Breast epithelium (tissue), 4 donors: ENCODE results near the gene PWWP2B. TPM values are rescaled to one million over a fixed set of nuclear protein-coding genes. Genes with fewer than 3 reads are reported as not detected.
A peak's percentile ranks its signal among the peaks of the same experiment; 100 is the strongest.

Experiments used
- DNase-seq, 2 donors: peaks; one replicate each; pipeline ENCODE4 v3.0.0-alpha.2; 2019; ENCODE audit warnings: low spot score in 2 of 2
- H3K27ac ChIP-seq, 2 donors: fragments of 200-600 bp; sonication (generic) in 1 of 2; one replicate each; pipeline ENCODE4 v1.5.1; 2016 to 2019; ENCODE audit warnings: mild to moderate bottlenecking in 1 of 2
- H3K27me3 ChIP-seq, 2 donors: fragments of 200-600 bp; sonication (generic) in 1 of 2; one replicate each; pipeline versions ENCODE4 v1.5.1 to v1.6.0; 2017 to 2019; ENCODE audit warnings: control low read depth in 1 of 2, mild to moderate bottlenecking in 1 of 2
- H3K36me3 ChIP-seq: fragments of 200-600 bp; one replicate; pipeline ENCODE4 v1.5.1; 2019
- H3K4me1 ChIP-seq, 2 donors: fragments of 200-600 bp; sonication (generic); one replicate each; pipeline ENCODE4 v1.5.1; 2016 to 2019; ENCODE audit warnings: control low read depth in 1 of 2
- H3K4me3 ChIP-seq, 3 donors: fragments of 200-600 bp; sonication (generic); 1 replicate in 2 of 3; 2 replicates in 1 of 3; pipeline ENCODE4 v1.5.1; 2016 to 2019; ENCODE audit warnings: mild to moderate bottlenecking in 3 of 3, moderate library complexity in 2 of 3
- H3K9me3 ChIP-seq, 2 donors: fragments of 200-600 bp; sonication (generic) in 1 of 2; one replicate each; pipeline ENCODE4 v1.5.1; 2016 to 2019; ENCODE audit warnings: control low read depth in 1 of 2
- CTCF ChIP-seq, 3 donors: fragments of 450-650 bp; IDR thresholded peaks; one replicate each; pipeline ENCODE4 v1.5.1; 2016 to 2017; ENCODE audit warnings: antibody characterized with exemption in 3 of 3, mild to moderate bottlenecking in 3 of 3, moderate library complexity in 3 of 3
- POLR2A ChIP-seq: fragments of 450-650 bp; IDR thresholded peaks from one replicate; pipeline ENCODE4 v1.6.1; 2016; ENCODE audit warnings: antibody characterized with exemption, mild to moderate bottlenecking, moderate library complexity
- POLR2AphosphoS5 ChIP-seq, 3 donors: sonication (generic); formaldehyde crosslinking; IDR thresholded peaks; one replicate each; pipeline ENCODE4 v1.6.1; 2017; ENCODE audit warnings: antibody characterized with exemption in 3 of 3
- intact Hi-C: fragments of 100-400 bp; cut with DNase I; formaldehyde crosslinking; loops from one replicate; pipeline ENCODE4 v1.15.1; 2023; ENCODE audit warnings: low total_unique reads
- total RNA-seq, 3 donors: library from RNA; depleted of rRNA; stranded (reverse); fragments of >200 nt; gene quantifications; one replicate each; pipeline ENCODE4 v1.1.0, GENCODE V29; 2016

Gene PWWP2B
- total RNA-seq, 3 donors from 2014 or later, result 10.7 to 15.5 (median 13.4) TPM

GRCh38 chr10:132407243-132407746 lies 10.3 kb downstream of the PWWP2B start:
- H3K27me3 ChIP-seq, result no peaks in the 10 kb centered on the region
- TF ChIP-seq CTCF (IDR thresholded peaks at IDR 0.05), result no peak
- TF ChIP-seq POLR2AphosphoS5 (IDR thresholded peaks at IDR 0.05), result no peak
- TF ChIP-seq POLR2A, result no peak
- H3K4me3 ChIP-seq, result peak overlapping the region in 2 of 3 donors; percentile 43 to 61
- DNase-seq, result peak; percentile 73 to 88
- H3K9me3 ChIP-seq, result no peaks in the 10 kb centered on the region
- H3K4me1 ChIP-seq, result peaks cover 2 to 26% of the 10 kb centered on the region in 2 donors
- H3K27ac ChIP-seq, result peak overlapping the region; percentile 94 to 97
- H3K36me3 ChIP-seq, result no peaks in the 10 kb centered on the region
- intact Hi-C loops, result no loop called here

DNA sequence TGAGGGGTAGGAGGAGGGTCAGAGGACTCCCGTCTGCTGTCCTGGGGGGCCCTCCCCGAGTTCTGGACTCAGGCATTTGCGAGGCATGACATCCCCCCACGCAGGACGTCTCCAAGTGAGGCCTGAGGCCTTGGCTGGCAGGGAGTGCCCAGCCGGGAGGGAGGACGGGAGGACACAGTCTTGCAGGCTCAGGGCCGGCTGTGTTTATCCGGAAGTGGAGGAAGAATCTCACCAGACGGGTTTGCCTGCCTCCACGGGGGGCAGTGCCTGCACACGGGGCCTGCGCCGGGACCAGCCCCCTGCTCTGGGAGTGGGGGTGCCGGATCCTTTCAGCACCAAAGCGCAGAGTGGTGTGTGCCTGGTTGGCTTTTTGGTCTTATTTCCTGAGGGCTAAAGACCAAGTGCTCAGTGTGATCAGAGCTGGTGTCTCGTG lies 10.9 kb downstream of the PWWP2B start:
- intact Hi-C loops, result no loop called here
- Histone ChIP-seq H3K4me3 (peak overlapping the region in 2 of 3 donors; percentile 43 to 61), H3K27me3 (no peaks in the 10 kb centered on the region), H3K9me3 (no peaks in the 10 kb centered on the region), H3K27ac (peak overlapping the region; percentile 94 to 97), H3K36me3 (no peaks in the 10 kb centered on the region), H3K4me1 (peaks cover 2 to 32% of the 10 kb centered on the region in 2 donors)
- DNase-seq, result peak; percentile 92 to 93
- peak; percentile 35 for TF ChIP-seq POLR2A
- TF ChIP-seq POLR2AphosphoS5 (IDR thresholded peaks at IDR 0.05), result peak; percentile 49 to 82 (median 61)
- TF ChIP-seq CTCF (IDR thresholded peaks at IDR 0.05), result no peak

- Histone ChIP-seq H3K36me3 (no peaks in the 10 kb centered on the region), H3K4me1 (peaks cover 2 to 37% of the 10 kb centered on the region in 2 donors), H3K9me3 (no peaks in the 10 kb centered on the region), H3K4me3 (peak overlapping the region in 2 of 3 donors; percentile 43 to 61), H3K27me3 (no peaks in the 10 kb centered on the region), H3K27ac (peak overlapping the region; percentile 94 to 97)
- TF ChIP-seq POLR2AphosphoS5 (IDR thresholded peaks at IDR 0.05) (no peak), POLR2A (no peak)
- intact Hi-C loops, result no loop called here
- no peak for DNase-seq
Observed at GRCh38 chr10:132408367-132408781, 11.4 kb downstream of the PWWP2B start.

DNA sequence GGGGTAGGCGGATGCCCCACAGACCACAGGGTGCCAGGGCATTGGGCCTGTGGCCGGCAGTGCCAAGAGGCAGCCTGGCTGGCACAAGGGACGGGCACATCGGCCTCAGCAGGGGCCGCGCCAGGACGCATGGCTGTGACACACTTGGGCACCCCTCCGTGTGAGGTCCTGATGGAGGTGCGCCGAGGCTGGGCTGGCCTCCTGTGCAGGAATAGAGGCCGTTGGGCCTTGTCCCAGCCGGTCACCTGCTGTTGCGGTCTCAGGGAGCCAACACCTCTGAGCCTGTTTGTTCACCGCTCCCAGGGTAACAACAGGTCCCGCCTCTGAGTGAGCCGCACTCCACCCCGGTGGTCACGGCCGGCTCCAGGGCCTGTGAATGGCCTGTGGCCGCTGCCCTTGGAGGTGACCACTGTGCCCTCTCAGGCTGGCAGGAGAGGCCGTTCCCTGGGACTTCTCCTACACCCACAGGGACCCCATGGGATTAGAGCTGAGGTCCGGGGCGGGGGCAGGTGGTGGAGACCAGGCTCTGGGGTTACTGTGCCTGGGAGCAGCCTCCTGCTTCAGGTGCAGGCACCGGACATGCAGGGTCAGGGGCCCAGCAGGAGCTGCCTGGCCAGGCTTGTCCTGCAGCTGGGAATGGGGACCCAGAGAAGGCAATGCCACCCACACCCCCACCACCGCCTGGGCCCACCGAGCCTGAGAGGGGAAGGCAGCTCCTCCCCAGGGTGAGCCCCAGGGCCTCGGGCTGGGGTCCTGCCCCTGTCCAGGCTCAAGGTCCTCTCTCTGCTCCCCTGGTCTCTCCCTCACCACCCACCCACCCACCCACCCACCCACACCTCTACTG lies 12.0 kb downstream of the PWWP2B start:
- H3K27ac ChIP-seq, result peak overlapping the region; percentile 94 to 97
- H3K4me1 ChIP-seq, result peaks cover 2 to 43% of the 10 kb centered on the region in 2 donors

DNA sequence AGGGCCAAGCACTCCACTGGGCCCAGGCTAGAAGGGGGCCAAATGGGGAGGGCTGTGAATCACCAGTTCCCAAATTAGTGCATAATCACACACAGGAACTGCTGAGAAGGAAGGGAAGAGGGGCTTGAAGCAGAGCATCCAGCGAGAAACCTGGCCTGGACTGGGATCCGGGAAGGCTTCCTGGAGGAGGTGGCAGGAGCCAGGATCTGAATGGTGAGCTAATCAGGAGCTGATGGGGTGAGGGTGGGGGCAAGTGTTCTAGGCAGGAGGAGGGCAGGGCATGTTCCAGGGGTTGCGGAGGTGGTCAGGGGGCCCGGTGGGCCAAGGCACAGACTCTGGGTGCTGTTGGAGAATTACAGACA lies 12.6 kb downstream of the PWWP2B start:
- peak overlapping the region; percentile 94 to 97 for H3K27ac ChIP-seq
- intact Hi-C loops, result no loop called here

More for the DNA sequence above, 12.0 kb downstream of the PWWP2B start:
- no peaks in the 10 kb centered on the region for H3K27me3 ChIP-seq
- peak; percentile 83 to 87 for DNase-seq
- TF ChIP-seq CTCF (IDR thresholded peaks at IDR 0.05), result no peak
- peak in 1 of 3 donors; percentile 51 for TF ChIP-seq POLR2AphosphoS5 (IDR thresholded peaks at IDR 0.05)
- no peaks in the 10 kb centered on the region for H3K36me3 ChIP-seq
- H3K4me3 ChIP-seq, result peak overlapping the region in 2 of 3 donors; percentile 43 to 61
- H3K9me3 ChIP-seq, result no peaks in the 10 kb centered on the region
- intact Hi-C loops, result no loop called here

More for the DNA sequence above, 12.6 kb downstream of the PWWP2B start:
- H3K4me3 ChIP-seq, result no peak overlapping the region
- DNase-seq, result no peak
- no peaks in the 10 kb centered on the region for H3K36me3 ChIP-seq
- no peaks in the 10 kb centered on the region for H3K9me3 ChIP-seq
- TF ChIP-seq POLR2AphosphoS5 (IDR thresholded peaks at IDR 0.05) (no peak), CTCF (IDR thresholded peaks at IDR 0.05) (no peak), POLR2A (no peak)
- no peaks in the 10 kb centered on the region for H3K27me3 ChIP-seq
- peaks cover 2 to 43% of the 10 kb centered on the region in 2 donors for H3K4me1 ChIP-seq
